Measurements from ENCODE around the gene PHF21B. TPM values are rescaled to one million over a fixed set of nuclear protein-coding genes. Genes with fewer than 3 reads are reported as not detected.

Gene PHF21B
- total RNA-seq, 1 donor, result not detected

- no peaks in the 10 kb centered on the region for H3K36me3 ChIP-seq (ENCODE audit: insufficient read depth, low read length)
- no peak for TF ChIP-seq CTCF (IDR thresholded peaks at IDR 0.05; ENCODE audit: extremely low read depth, low read depth, low read length)
- no peak overlapping the region for H2AFZ ChIP-seq (ENCODE audit: low read length)
- H4K20me1 ChIP-seq (ENCODE audit: insufficient read depth, low read length), result no peaks in the 10 kb centered on the region
- no peak overlapping the region for H3K27ac ChIP-seq (ENCODE audit: low read depth, low read length)
- peak; percentile 56 for DNase-seq (ENCODE audit: insufficient read length, low spot score, missing footprints)
- peaks cover 3% of the 10 kb centered on the region for H3K4me1 ChIP-seq (ENCODE audit: insufficient read depth, low read length)
- no peak overlapping the region for H3K4me2 ChIP-seq (ENCODE audit: insufficient read depth, low read length)
- no peaks in the 10 kb centered on the region for H3K9me3 ChIP-seq (ENCODE audit: low read depth, low read length)
- no peaks in the 10 kb centered on the region for H3K27me3 ChIP-seq (ENCODE audit: insufficient read depth, low read length)
- no peak overlapping the region for H3K4me3 ChIP-seq (ENCODE audit: insufficient read depth, low read length)
- no peaks in the 10 kb centered on the region for H3K79me2 ChIP-seq (ENCODE audit: insufficient read depth, low read length)
These were observed 138.0 kb downstream of the PHF21B start for GRCh38 chr22:44871782-44872181.

- Histone ChIP-seq H3K27me3 (ENCODE audit: insufficient read depth, low read length) (no peaks in the 10 kb centered on the region), H3K4me2 (ENCODE audit: insufficient read depth, low read length) (no peak overlapping the region), H3K27ac (ENCODE audit: low read depth, low read length) (no peak overlapping the region), H3K4me1 (ENCODE audit: insufficient read depth, low read length) (peaks cover 3% of the 10 kb centered on the region), H4K20me1 (ENCODE audit: insufficient read depth, low read length) (no peaks in the 10 kb centered on the region), H2AFZ (ENCODE audit: low read length) (no peak overlapping the region), H3K4me3 (ENCODE audit: insufficient read depth, low read length) (no peak overlapping the region), H3K36me3 (ENCODE audit: insufficient read depth, low read length) (no peaks in the 10 kb centered on the region), H3K79me2 (ENCODE audit: insufficient read depth, low read length) (no peaks in the 10 kb centered on the region), H3K9me3 (ENCODE audit: low read depth, low read length) (no peaks in the 10 kb centered on the region)
- TF ChIP-seq CTCF (IDR thresholded peaks at IDR 0.05; ENCODE audit: extremely low read depth, low read depth, low read length), result no peak
- DNase-seq (ENCODE audit: insufficient read length, low spot score, missing footprints), result peak; percentile 79
These were observed 139.8 kb downstream of the PHF21B start for GRCh38 chr22:44870021-44870420.

GRCh38 chr22:44869196-44869595 is 140.6 kb downstream of the PHF21B start:
- no peak for TF ChIP-seq CTCF (IDR thresholded peaks at IDR 0.05; ENCODE audit: extremely low read depth, low read depth, low read length)
- Histone ChIP-seq H3K9me3 (ENCODE audit: low read depth, low read length) (no peaks in the 10 kb centered on the region), H2AFZ (ENCODE audit: low read length) (no peak overlapping the region), H3K4me1 (ENCODE audit: insufficient read depth, low read length) (peaks cover 3% of the 10 kb centered on the region), H3K36me3 (ENCODE audit: insufficient read depth, low read length) (no peaks in the 10 kb centered on the region), H3K4me2 (ENCODE audit: insufficient read depth, low read length) (no peak overlapping the region), H3K27ac (ENCODE audit: low read depth, low read length) (no peak overlapping the region), H4K20me1 (ENCODE audit: insufficient read depth, low read length) (no peaks in the 10 kb centered on the region), H3K4me3 (ENCODE audit: insufficient read depth, low read length) (no peak overlapping the region), H3K27me3 (ENCODE audit: insufficient read depth, low read length) (no peaks in the 10 kb centered on the region), H3K79me2 (ENCODE audit: insufficient read depth, low read length) (no peaks in the 10 kb centered on the region)
- peak; percentile 90 for DNase-seq (ENCODE audit: insufficient read length, low spot score, missing footprints)

GRCh38 chr22:44865193-44866057 is 144.4 kb downstream of the PHF21B start:
- Histone ChIP-seq H3K36me3 (ENCODE audit: insufficient read depth, low read length) (no peaks in the 10 kb centered on the region), H4K20me1 (ENCODE audit: insufficient read depth, low read length) (no peaks in the 10 kb centered on the region), H3K4me2 (ENCODE audit: insufficient read depth, low read length) (no peak overlapping the region), H3K4me3 (ENCODE audit: insufficient read depth, low read length) (no peak overlapping the region), H3K27me3 (ENCODE audit: insufficient read depth, low read length) (no peaks in the 10 kb centered on the region), H3K9me3 (ENCODE audit: low read depth, low read length) (no peaks in the 10 kb centered on the region), H3K79me2 (ENCODE audit: insufficient read depth, low read length) (no peaks in the 10 kb centered on the region), H3K27ac (ENCODE audit: low read depth, low read length) (no peak overlapping the region), H3K4me1 (ENCODE audit: insufficient read depth, low read length) (peaks cover 3% of the 10 kb centered on the region), H2AFZ (ENCODE audit: low read length) (no peak overlapping the region)
- DNase-seq (ENCODE audit: insufficient read length, low spot score, missing footprints), result no peak
- TF ChIP-seq CTCF (IDR thresholded peaks at IDR 0.05; ENCODE audit: extremely low read depth, low read depth, low read length), result no peak
